IPS-18c (cell line): ENCODE results near the gene SYT1.

Experiments used
- H3K4me3 ChIP-seq: 2 replicates; pipeline ENCODE4 v1.7.0; 2013; ENCODE audit warnings: low read depth, mild to moderate bottlenecking, low read length, moderate library complexity; ENCODE audit not compliant: insufficient read depth
- H3K9me3 ChIP-seq: one replicate; pipeline ENCODE4 v1.6.1; 2013; ENCODE audit warnings: mild to moderate bottlenecking, low read length, moderate library complexity; ENCODE audit not compliant: control insufficient read depth, insufficient read depth

Gene SYT1

DNA sequence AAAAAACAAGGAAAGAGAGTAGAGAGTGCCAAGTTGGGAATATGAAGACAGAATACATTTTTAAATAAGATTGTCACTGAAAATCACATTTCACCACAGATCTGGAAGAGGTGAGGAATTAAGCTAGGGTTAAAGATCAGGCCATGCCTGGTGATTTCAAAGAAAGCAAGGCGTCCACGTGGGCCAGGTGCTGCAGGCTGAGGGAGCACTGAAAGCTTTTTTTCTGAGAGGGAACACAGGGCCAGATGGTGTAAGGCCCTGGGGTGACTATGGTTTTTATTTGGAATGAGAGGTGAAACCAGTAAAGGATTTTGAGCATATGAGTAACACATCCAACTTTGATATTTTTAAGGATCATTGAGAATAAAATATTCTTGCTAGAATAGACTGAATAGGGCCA is 20.9 kb downstream of the SYT1 start:
- no peaks in the 10 kb centered on the region for H3K9me3 ChIP-seq
- no peak overlapping the region for H3K4me3 ChIP-seq

DNA sequence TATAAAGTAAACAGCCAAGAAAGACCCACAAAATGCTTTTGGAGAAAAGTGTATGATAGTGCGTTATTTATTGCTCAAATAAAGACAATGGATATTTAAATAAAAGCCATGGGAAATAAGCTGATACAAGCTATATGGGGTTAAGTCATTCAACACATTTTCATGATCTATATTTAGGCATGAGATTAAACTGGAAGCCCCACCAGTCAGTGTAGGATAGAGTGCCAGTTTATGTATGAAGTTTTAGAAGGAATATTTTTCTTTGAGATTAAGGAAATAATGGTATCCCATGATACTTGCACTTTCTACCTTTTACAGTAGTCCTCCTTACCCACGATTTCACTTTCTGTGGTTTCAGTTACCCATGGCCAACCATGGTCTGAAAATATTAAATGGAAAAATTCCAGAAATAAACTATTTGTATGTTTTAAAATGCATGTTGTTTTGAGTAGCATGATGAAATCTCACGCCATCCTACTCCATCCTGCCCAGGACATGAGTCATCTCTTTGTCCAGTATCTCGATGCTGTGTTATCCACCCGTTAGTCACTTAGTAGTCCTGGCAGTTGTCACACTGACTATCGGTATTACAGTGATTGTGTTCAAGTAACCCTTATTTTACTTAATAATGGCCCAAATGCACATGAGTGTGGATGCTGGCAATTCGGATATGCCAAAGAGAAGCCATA is 22.3 kb downstream of the SYT1 start:
- Histone ChIP-seq H3K9me3 (no peaks in the 10 kb centered on the region), H3K4me3 (no peak overlapping the region)

DNA sequence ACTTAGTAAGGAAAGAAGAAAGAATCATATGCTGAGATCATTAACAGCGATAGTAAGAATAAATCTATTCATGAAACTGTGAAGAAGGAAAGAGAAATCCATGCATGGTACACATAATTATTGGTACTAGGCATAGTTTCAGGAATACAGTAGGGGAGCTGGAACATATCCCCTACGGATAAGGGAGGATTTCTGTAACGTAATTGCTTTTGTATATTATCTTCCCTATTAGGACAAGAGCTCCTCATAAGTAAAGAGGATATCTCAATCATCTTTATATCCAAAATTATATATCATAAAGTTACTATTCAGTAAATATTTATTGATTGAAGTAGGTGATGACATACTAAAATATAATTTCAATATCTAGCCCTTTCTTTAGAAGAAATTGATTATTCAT is 22.9 kb downstream of the SYT1 start:
- Histone ChIP-seq H3K9me3 (no peaks in the 10 kb centered on the region), H3K4me3 (no peak overlapping the region)

DNA sequence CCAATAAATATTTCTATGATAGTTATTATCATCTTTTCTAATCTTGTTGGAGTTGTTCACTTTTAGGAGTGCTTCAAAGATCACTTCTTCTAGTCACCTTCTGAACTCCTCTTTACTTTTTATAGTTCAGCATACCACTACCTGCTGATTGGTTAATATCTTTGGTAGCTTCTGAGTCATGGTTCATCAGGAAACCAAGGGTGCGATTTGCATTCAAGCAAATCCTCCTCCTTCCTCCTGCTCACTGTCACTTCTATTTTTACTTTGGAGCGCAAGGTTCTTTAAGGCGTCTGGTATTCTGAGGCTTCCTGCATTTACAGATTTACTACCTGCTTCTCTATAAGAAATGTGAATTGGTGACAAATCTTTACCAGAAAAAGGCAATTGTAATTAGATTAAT is 24.0 kb downstream of the SYT1 start:
- no peak overlapping the region for H3K4me3 ChIP-seq
- H3K9me3 ChIP-seq: no peaks in the 10 kb centered on the region

DNA sequence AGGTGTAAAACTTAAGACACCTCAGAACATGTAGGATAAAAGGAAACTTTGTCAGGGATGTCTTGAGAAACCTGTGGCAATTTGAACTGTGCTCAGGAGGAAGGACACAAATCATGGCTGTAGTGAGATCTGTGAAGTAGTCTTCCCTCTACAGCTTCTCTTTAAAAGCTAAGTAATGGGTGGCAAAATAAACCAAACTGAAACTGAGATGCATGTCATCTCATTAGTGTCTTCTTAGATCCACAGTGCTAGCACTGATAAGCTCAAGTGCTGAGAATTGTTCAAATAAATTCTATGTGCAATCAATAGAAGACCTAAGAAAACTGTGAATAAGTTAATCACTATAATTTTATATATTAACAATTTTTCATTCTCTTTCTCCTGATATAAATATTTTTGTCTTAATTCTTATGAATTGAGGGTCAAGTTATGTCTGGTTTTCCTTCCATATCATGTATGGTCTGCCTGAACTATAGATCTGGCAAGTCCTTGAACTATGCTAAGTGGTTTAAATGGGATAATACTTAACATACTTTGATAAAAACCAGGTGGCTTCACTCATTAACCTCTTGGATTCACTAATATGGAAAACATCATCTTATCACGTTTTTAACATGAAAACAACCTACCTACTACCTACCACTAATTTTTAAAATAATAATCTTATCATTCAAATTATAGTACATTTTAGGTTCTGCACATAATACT is 27.2 kb downstream of the SYT1 start:
- no peak overlapping the region for H3K4me3 ChIP-seq

DNA sequence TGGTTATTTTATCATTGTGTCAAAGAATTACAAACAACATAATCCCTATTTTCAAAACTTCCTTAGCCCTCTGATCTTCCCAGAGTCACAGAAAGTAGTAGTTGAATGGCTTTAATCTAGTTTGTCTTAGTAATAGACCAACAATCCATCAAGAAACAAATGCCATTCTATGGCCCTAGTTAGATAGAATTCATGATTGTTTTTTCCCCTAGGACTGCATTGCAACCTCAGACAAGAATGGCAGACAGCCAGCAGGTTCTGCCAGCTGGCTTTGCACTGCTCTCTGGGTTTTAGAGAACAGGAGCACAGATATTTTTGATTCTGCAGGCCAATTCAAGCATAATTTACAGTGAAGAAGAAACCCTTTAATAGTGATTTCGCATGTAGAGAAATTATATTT is 33.8 kb downstream of the SYT1 start:
- no peaks in the 10 kb centered on the region for H3K9me3 ChIP-seq

More for the DNA sequence above, 27.2 kb downstream of the SYT1 start:
- H3K9me3 ChIP-seq: no peaks in the 10 kb centered on the region

DNA sequence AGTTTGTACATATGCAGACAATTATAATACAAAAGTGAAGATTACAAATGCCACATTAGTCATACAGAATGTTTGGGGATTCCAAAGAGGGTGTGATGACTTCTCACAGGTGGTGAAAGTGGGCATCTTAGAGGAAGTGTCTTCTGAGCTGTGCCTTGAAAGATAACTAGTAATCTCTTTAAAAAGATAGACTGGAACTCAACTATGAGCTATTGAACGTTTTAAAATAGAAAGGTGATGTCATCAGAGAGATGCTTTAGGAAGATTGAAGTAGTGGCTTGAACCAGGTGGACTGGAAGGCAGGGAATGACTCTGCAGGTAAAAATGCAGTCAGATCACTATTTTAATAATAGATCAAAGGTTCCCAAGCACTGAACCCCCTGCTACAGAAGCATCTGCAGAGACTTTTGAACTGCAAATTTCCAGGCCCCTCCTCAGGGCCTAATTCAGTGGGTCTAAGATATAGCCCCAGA is 50.3 kb downstream of the SYT1 start:
- Histone ChIP-seq H3K4me3 (no peak overlapping the region), H3K9me3 (no peaks in the 10 kb centered on the region)

More for the DNA sequence above, 33.8 kb downstream of the SYT1 start:
- no peak overlapping the region for H3K4me3 ChIP-seq

DNA sequence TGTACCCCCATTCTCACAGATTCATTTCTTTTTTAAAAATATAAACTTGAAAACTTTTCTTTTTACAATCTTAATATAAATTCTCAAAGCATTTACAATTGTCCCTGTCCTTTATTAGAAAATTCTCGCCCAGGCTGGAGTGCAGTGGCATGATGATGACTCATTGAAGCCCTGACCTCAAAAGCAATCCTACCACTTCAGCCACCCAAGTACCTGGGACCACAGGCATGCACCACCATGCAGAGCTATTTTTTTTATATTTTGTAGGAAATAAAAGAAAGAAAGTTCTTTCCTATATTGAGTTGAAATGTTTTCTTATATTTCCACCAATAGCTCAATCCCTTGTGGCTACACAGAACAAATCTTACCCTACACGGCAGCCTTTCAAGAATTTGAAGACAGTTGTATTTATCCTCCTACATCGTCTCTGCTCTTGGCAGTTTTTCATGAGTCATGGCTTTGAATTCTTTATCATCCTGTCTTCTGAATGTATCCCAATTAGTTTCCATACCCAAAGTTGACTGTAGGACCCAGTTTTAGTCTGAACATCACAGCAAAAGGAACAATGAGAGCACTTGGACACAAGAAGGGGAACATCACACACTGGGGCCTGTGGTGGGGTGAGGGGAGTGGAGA is 52.4 kb downstream of the SYT1 start:
- no peak overlapping the region for H3K4me3 ChIP-seq
- H3K9me3 ChIP-seq: no peaks in the 10 kb centered on the region

DNA sequence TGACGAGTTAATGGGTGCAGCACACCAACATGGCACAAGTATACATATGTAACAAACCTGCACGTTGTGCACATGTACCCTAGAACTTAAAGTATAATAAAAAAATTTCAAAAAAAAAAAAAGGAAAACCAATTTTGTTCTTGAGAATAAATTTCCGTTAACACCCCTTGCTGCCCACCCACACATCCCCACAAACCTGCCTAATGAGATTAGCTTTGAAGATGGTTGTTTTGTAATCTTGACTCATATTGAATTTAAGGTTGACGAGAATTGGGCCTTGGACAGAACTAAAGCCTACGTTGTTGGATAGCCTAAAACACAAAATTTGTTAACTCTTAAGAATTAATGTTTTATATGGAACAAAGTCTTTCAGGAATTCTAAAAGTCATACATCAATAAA is 52.9 kb downstream of the SYT1 start:
- Histone ChIP-seq H3K4me3 (no peak overlapping the region), H3K9me3 (no peaks in the 10 kb centered on the region)

DNA sequence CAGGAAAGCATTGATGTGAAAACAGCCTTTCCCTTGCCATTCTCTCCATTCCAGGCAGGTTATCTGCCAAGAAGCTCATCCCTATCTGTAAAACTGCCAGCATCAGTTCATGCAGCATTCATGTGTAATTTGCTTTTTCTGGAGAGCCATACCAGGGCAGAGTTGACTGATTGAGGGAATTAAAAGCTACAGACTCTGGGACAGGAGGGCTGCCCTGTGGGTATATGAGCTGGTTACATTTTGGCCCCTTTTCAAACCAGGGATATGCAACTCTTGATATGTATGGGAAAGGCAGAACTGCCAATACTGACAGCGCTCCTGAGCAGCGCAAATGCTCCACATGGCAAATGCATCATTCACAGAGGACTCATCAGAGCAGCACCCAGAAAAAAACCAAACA is 53.7 kb downstream of the SYT1 start:
- Histone ChIP-seq H3K9me3 (no peaks in the 10 kb centered on the region), H3K4me3 (no peak overlapping the region)

DNA sequence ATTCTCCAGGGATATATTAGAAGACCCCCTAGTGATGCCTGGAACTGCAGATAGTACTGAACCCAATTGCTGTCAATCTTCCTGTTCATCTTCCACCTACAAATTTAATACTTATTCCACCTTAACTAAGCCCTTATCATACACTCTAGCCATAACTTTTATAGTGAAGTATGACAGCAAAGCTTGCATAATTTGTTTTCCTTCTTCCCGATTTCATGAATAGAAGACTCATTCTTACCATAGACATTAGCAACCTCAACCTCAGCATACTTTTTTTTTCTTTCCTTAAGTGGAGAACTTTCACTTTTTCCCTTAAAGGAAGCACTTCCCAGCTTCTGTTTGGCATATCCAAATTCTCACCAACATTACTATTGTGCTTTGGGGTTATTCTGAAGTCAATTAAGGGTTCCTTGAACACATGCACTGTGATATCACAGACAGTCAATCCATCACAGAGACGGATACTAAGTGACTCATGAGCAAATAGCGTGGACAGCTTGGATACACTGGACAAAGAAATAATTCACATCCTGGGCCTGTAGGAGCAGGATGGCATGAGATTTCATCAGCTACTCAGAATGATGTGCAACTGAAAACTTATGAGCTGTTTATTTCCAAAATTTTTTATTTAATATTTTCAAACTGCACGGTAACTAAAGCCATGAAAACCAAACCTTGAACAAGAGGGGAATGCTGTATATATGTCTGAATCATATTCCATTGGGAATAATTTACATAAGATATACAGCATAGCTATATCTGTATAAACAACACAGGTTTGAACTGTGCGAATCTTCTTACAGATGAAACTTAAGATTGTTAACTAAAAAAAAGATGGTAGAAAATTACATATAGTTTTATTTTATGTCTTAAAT is 63.9 kb downstream of the SYT1 start:
- Histone ChIP-seq H3K9me3 (no peaks in the 10 kb centered on the region), H3K4me3 (no peak overlapping the region)

DNA sequence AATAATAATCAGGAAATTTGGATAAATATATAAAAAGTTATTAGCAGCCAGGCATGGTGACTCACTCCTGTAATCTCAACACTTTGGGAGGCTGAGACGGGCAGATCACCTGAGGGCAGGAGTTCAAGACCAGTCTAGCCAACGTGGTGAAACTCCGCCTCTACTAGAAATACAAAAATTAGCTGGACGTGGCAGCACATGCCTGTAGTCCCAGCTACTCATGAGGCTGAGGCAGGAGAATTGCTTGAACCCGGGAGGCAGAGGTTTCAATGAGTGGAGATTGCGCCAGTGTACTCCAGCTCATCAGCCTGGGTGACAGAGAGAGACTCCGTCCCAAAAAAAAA is 64.5 kb downstream of the SYT1 start:
- H3K4me3 ChIP-seq: no peak overlapping the region

DNA sequence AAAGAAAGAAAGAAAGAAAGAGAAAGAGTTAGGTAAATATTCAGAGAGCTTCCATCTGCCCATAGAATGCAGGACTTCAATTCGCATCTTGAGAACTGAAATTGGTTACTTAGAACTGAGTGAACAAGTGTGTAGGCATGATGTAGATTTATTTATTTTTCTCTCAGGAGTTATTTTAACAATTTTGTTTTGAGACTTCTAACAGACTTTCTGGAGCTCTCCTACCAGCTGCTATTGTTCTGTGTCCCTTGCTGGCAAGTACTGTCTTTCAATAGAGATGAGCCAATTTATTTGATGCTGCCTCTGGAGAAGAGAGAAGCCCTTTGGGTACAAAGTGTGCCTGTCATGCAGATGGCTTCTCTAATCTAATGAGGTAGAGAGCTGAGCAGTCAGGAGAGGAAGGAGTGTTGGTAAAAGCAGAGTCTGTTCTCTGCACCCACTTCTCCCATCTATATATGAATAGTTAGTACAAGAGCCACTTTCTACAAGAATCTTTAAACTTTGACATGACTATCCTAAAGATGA is 67.0 kb downstream of the SYT1 start:
- Histone ChIP-seq H3K4me3 (no peak overlapping the region), H3K9me3 (no peaks in the 10 kb centered on the region)

More for the DNA sequence above, 64.5 kb downstream of the SYT1 start:
- H3K9me3 ChIP-seq: no peaks in the 10 kb centered on the region

DNA sequence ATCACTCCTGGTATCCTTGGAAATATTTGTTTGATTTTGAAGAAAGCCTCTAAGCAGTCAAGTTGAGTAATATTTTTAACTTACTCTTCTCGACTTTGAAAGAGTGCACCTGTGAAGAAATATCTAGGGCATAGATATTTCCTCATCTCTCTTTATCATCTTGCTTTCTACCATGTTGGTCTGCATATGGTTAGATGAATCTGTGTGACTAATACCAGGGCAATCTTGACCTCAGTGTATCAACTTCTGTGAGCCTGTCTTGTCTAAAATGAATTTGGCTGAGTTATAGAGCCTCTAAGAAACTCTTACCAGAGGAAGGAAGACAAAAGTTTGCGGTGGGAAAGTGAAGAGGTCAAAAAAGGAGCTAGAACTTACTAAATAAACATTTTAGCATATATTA is 68.4 kb downstream of the SYT1 start:
- Histone ChIP-seq H3K9me3 (no peaks in the 10 kb centered on the region), H3K4me3 (no peak overlapping the region)

DNA sequence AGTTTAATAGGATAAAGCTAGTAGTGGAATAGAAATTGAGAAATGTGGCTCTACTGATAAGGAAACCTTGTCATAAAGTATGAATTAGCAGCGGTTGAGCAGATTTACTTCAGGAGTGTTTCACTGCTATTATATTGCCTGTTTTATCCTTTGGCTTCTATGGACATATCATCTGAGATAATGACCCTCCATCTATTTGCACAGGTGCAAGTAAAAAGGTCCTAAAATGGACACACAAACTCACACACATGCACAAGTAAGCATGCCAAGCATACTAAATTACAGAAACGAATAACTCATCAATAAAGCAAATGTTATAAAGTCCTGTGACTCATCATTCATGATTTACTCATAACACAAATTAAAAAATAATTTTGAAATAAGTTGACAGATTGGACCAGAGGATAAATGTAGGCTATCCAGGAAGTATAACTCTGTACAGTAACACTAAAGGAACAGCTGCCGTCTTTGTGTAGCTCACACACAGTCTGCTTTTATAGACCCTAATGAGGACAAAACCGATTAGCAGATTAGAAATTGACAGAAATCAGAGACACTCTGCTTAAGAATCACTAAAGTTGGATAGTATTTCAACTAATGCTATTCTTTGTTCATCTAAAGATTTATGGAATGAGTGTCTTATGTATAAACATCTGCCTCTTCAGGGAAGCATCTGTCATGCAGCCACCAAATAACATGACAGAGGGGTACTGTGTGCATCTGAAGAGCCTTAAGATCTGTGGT is 73.9 kb downstream of the SYT1 start:
- H3K9me3 ChIP-seq: no peaks in the 10 kb centered on the region
- no peak overlapping the region for H3K4me3 ChIP-seq

DNA sequence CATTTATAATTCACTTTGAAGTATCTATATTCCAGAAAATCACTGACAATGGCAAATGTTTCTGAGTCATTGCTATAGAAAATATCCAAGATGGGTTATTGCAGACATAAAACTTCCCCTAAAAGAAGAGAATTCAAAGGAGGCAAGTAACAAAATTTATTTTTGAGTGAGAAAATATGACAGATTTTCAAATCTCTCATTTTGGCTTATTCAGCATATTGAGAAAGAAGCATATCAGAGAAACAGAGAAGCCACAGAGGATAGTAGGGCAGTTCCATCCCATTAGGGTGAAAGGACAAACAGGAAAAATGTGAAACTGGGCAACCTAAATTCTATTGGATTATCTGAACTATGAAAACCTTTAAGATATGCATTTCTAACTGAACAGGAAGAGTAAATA is 85.0 kb downstream of the SYT1 start:
- Histone ChIP-seq H3K9me3 (no peaks in the 10 kb centered on the region), H3K4me3 (no peak overlapping the region)
